Panc1 (cell line): Measurements from ENCODE around the gene SIGLEC7.

Experiments
- CTCF ChIP-seq: fragments of 450-650 bp; IDR thresholded peaks from 2 replicates; pipeline ENCODE4 v1.5.1; 2017; ENCODE audit warnings: mild to moderate bottlenecking
- POLR2AphosphoS5 ChIP-seq: IDR thresholded peaks from 2 replicates; pipeline ENCODE4 v1.6.1; 2012; ENCODE audit warnings: mild to moderate bottlenecking, low read depth, low read length, moderate library complexity
- SIN3A ChIP-seq: IDR thresholded peaks from 2 replicates; pipeline ENCODE4 v1.6.1; 2012; ENCODE audit warnings: low read depth, mild to moderate bottlenecking, low read length, moderate library complexity, borderline replicate concordance; ENCODE audit not compliant: insufficient read depth
- TCF7L2 ChIP-seq: IDR thresholded peaks from 2 replicates; pipeline ENCODE4 v1.6.1; 2011; ENCODE audit warnings: mild to moderate bottlenecking, low read depth, low read length, inconsistent platforms
- TF ChIP-seq, protein P1 (sequence below), 2 experiments: IDR thresholded peaks; 2 replicates each; pipeline ENCODE4 v1.6.1; 2011 to 2012; ENCODE audit warnings: low read depth in 2 of 2, control low read depth in 1 of 2, low read length in 1 of 2, mild to moderate bottlenecking in 1 of 2, moderate library complexity in 1 of 2; ENCODE audit not compliant: insufficient read depth in 1 of 2

GRCh38 chr19:51093510-51094345, 48.4 kb upstream of the SIGLEC7 start:
- TF ChIP-seq CTCF, result no peak
- TF ChIP-seq POLR2AphosphoS5, result no peak
- TF ChIP-seq, protein P1, sequence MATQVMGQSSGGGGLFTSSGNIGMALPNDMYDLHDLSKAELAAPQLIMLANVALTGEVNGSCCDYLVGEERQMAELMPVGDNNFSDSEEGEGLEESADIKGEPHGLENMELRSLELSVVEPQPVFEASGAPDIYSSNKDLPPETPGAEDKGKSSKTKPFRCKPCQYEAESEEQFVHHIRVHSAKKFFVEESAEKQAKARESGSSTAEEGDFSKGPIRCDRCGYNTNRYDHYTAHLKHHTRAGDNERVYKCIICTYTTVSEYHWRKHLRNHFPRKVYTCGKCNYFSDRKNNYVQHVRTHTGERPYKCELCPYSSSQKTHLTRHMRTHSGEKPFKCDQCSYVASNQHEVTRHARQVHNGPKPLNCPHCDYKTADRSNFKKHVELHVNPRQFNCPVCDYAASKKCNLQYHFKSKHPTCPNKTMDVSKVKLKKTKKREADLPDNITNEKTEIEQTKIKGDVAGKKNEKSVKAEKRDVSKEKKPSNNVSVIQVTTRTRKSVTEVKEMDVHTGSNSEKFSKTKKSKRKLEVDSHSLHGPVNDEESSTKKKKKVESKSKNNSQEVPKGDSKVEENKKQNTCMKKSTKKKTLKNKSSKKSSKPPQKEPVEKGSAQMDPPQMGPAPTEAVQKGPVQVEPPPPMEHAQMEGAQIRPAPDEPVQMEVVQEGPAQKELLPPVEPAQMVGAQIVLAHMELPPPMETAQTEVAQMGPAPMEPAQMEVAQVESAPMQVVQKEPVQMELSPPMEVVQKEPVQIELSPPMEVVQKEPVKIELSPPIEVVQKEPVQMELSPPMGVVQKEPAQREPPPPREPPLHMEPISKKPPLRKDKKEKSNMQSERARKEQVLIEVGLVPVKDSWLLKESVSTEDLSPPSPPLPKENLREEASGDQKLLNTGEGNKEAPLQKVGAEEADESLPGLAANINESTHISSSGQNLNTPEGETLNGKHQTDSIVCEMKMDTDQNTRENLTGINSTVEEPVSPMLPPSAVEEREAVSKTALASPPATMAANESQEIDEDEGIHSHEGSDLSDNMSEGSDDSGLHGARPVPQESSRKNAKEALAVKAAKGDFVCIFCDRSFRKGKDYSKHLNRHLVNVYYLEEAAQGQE (IDR thresholded peaks at IDR 0.05; ENCODE audit: insufficient read depth in 1 of 2, low read depth in 2 of 2, low read length in 1 of 2), result no peak
- TF ChIP-seq SIN3A, result no peak
- no peak for TF ChIP-seq TCF7L2
